HepG2 (cell line): ENCODE measurements around the gene CIART. TPM values are rescaled to one million over a fixed set of nuclear protein-coding genes. Genes with fewer than 3 reads are reported as not detected.

Source experiments
- CBX2 ChIP-seq, 2 experiments: fragments of 200-600 bp in 1 of 2; sonication (generic); formaldehyde crosslinking in 1 of 2; IDR thresholded peaks; 2 replicates each; pipeline versions ENCODE4 v1.7.0 to v1.8.1; 2018 to 2022; ENCODE audit warnings: low read depth in 2 of 2, low read length in 1 of 2, mild to moderate bottlenecking in 1 of 2, missing genetic modification reagents in 1 of 2
- EEA1 ChIP-seq: sonication (generic); formaldehyde crosslinking; IDR thresholded peaks from 2 replicates; pipeline ENCODE4 v1.5.1; 2020; ENCODE audit warnings: mild to moderate bottlenecking, missing genetic modification reagents, borderline replicate concordance
- EP300 ChIP-seq, 3 experiments: sonication (generic) in 1 of 3; formaldehyde crosslinking in 1 of 3; IDR thresholded peaks; 2 replicates each; pipeline versions ENCODE4 v1.5.1 to v1.6.1; 2011 to 2020; ENCODE audit warnings: low read depth in 2 of 3, low read length in 2 of 3, borderline replicate concordance in 1 of 3, improper control_type of control experiment in 1 of 3, mild to moderate bottlenecking in 1 of 3, missing genetic modification reagents in 1 of 3, moderate library complexity in 1 of 3
- GABPB1 ChIP-seq: IDR thresholded peaks from 2 replicates; pipeline ENCODE4 v1.6.1; 2016; ENCODE audit warnings: mild to moderate bottlenecking, missing genetic modification reagents, moderate library complexity, missing compliant biosample characterization
- KLF6 ChIP-seq: IDR thresholded peaks from 2 replicates; pipeline ENCODE4 v1.8.0; 2016; ENCODE audit warnings: missing biosample characterization, missing genetic modification reagents
- PRPF4 ChIP-seq: fragments of 200-400 bp; formaldehyde crosslinking; IDR thresholded peaks from 2 replicates; pipeline ENCODE4 v1.6.1; 2016; ENCODE audit warnings: low read length, low read depth; ENCODE audit not compliant: poor library complexity, severe bottlenecking
- SIN3B ChIP-seq: fragments of 150-350 bp; IDR thresholded peaks from 2 replicates; pipeline ENCODE4 v1.6.1; 2014; ENCODE audit warnings: low read length
- SIX4 ChIP-seq: sonication (generic); formaldehyde crosslinking; IDR thresholded peaks from 2 replicates; pipeline ENCODE4 v1.4.0; 2020; ENCODE audit warnings: missing genetic modification reagents
- ZBTB8A ChIP-seq: sonication (generic); formaldehyde crosslinking; IDR thresholded peaks from 2 replicates; pipeline ENCODE4 v1.4.0; 2020; ENCODE audit warnings: mild to moderate bottlenecking, low read depth, missing genetic modification reagents, borderline replicate concordance
- ZIK1 ChIP-seq: sonication (generic); formaldehyde crosslinking; IDR thresholded peaks from 2 replicates; pipeline ENCODE4 v1.5.0; 2020; ENCODE audit warnings: mild to moderate bottlenecking, low read depth, missing genetic modification reagents, borderline replicate concordance
- ZNF101 ChIP-seq: sonication (generic); formaldehyde crosslinking; IDR thresholded peaks from 2 replicates; pipeline ENCODE4 v1.4.0; 2020; ENCODE audit warnings: mild to moderate bottlenecking, low read depth, missing genetic modification reagents, borderline replicate concordance
- ZNF138 ChIP-seq: sonication (generic); formaldehyde crosslinking; IDR thresholded peaks from 2 replicates; pipeline ENCODE4 v1.5.0; 2020; ENCODE audit warnings: mild to moderate bottlenecking, low read depth, missing genetic modification reagents
- ZNF256 ChIP-seq: sonication (generic); formaldehyde crosslinking; conservative IDR thresholded peaks from 2 replicates; pipeline ENCODE4 v1.4.0; 2020; ENCODE audit warnings: missing genetic modification reagents
- ZSCAN12 ChIP-seq: sonication (generic); formaldehyde crosslinking; IDR thresholded peaks from 2 replicates; pipeline ENCODE4 v1.9.0; 2021; ENCODE audit warnings: mild to moderate bottlenecking, missing genetic modification reagents
- polyA plus RNA-seq, 8 experiments: library from polyadenylated mRNA; depleted of rRNA in 3 of 8; stranded (reverse) in 7 of 8; unstranded in 1 of 8; fragments of >200 nt; fragmentation: Illumina TruSeq in 4 of 8; extraction: Trizol in 4 of 8; gene quantifications; 2 replicates each; pipeline versions ENCODE4 v1.2.1 to v1.2.3, GENCODE V29; 2011 to 2016; ENCODE audit warnings: low read depth in 4 of 8, missing spikeins in 1 of 8, mixed read lengths in 1 of 8; ENCODE audit not compliant: insufficient read depth in 1 of 8
- total RNA-seq, 5 experiments: library from RNA; depleted of rRNA; stranded (reverse); fragments of >200 nt; fragmentation: Illumina TruSeq; extraction: Trizol; gene quantifications; 2 replicates each; pipeline ENCODE4 v1.2.3, GENCODE V29; 2016; ENCODE audit warnings: low read depth in 1 of 5
- TF ChIP-seq, protein P1 (sequence below): sonication (generic); formaldehyde crosslinking; IDR thresholded peaks from 2 replicates; pipeline ENCODE4 v1.8.1; 2023; ENCODE audit warnings: missing genetic modification reagents, mild to moderate bottlenecking, borderline replicate concordance
- TF ChIP-seq, protein P2 (sequence below): sonication (generic); formaldehyde crosslinking; IDR thresholded peaks from 2 replicates; pipeline ENCODE4 v1.4.0; 2020; ENCODE audit warnings: missing genetic modification reagents
- TF ChIP-seq, protein P3 (sequence below): sonication (generic); formaldehyde crosslinking; IDR thresholded peaks from 2 replicates; pipeline ENCODE4 v1.4.0; 2020; ENCODE audit warnings: mild to moderate bottlenecking, missing genetic modification reagents
- TF ChIP-seq, protein P4 (sequence below): sonication (generic); formaldehyde crosslinking; IDR thresholded peaks from 2 replicates; pipeline ENCODE4 v1.4.0; 2020; ENCODE audit warnings: missing genetic modification reagents, borderline replicate concordance

The CIART gene
- total and polyA plus RNA-seq, 2 of the 13 experiments (the other 11 are each of a cell fraction or from before 2014, with no cell fraction given) = 0.58 TPM; not detected in 1

DNA sequence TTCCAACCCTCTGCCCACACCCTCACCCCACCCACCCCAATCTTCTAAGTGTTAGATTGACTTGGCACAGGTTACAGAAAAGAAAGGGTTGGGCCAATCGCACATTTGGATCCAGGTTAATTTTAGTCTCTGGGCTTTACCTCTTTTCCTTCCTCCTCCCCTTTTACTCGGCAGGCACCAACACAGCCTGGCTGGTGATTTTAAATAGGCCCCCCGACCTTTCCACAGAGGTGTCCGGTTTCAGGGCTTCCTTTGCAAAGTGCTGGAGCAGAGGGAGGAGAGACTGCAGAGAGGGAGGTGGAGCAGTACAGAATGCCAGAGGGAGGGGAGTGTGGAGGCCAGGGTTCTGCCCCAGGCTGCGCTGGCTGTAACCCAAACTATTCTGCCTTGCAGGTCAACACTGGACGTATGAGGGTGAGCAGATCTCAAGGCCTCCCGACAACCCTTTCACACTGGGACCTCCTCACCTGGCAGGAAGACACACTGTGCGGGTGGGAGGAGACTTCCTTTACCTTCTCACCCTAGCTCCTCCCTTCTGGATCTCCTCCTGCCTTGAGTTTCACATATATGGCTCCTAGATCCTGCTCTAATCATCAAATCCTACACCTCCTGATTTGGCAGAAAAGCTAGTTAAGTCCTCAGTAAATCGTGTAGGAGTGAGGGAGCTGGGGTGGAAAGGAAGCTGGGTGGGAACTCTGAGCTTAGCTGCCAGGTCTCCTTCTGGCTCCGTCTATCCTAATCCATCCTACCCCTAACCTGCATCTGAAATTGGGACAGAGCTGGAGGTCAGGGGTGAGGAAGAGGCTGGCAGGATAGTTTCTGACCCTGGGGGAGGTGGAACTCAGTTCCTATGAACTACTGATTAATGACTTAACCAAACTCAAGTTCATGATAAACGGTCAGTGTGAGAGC, 22.3 kb upstream of the CIART start (continued):
- TF ChIP-seq ZSCAN12 (CRISPR knock-in tag) (no peak), CBX2 (IDR thresholded peaks at IDR 0.05; ENCODE audit: low read depth, low read length) (no peak), CBX2 (CRISPR knock-in tag; IDR thresholded peaks at IDR 0.05; ENCODE audit: low read depth) (no peak), ZNF101 (CRISPR knock-in tag) (no peak), SIN3B (no peak), KLF6 (CRISPR knock-in tag) (no peak), ZBTB8A (no peak), SIX4 (CRISPR knock-in tag) (peak; percentile 97), EEA1 (CRISPR knock-in tag) (no peak), ZIK1 (CRISPR knock-in tag) (no peak), EP300 (IDR thresholded peaks at IDR 0.05; ENCODE audit: low read depth in 2 of 2, low read length in 2 of 2) (peak in 1 of 2 experiments; percentile 26; a peak in 1 of 4 replicates), EP300 (CRISPR knock-in tag; IDR thresholded peaks at IDR 0.05; ENCODE audit: borderline replicate concordance) (no peak), ZNF138 (CRISPR knock-in tag) (no peak), PRPF4 (no peak), GABPB1 (no peak), ZNF256 (no peak)
- TF ChIP-seq, protein P1, sequence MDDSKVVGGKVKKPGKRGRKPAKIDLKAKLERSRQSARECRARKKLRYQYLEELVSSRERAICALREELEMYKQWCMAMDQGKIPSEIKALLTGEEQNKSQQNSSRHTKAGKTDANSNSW (CRISPR knock-in tag) = no peak
- TF ChIP-seq, protein P2, sequence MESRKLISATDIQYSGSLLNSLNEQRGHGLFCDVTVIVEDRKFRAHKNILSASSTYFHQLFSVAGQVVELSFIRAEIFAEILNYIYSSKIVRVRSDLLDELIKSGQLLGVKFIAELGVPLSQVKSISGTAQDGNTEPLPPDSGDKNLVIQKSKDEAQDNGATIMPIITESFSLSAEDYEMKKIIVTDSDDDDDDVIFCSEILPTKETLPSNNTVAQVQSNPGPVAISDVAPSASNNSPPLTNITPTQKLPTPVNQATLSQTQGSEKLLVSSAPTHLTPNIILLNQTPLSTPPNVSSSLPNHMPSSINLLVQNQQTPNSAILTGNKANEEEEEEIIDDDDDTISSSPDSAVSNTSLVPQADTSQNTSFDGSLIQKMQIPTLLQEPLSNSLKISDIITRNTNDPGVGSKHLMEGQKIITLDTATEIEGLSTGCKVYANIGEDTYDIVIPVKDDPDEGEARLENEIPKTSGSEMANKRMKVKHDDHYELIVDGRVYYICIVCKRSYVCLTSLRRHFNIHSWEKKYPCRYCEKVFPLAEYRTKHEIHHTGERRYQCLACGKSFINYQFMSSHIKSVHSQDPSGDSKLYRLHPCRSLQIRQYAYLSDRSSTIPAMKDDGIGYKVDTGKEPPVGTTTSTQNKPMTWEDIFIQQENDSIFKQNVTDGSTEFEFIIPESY (CRISPR knock-in tag) = no peak
- TF ChIP-seq, protein P3, sequence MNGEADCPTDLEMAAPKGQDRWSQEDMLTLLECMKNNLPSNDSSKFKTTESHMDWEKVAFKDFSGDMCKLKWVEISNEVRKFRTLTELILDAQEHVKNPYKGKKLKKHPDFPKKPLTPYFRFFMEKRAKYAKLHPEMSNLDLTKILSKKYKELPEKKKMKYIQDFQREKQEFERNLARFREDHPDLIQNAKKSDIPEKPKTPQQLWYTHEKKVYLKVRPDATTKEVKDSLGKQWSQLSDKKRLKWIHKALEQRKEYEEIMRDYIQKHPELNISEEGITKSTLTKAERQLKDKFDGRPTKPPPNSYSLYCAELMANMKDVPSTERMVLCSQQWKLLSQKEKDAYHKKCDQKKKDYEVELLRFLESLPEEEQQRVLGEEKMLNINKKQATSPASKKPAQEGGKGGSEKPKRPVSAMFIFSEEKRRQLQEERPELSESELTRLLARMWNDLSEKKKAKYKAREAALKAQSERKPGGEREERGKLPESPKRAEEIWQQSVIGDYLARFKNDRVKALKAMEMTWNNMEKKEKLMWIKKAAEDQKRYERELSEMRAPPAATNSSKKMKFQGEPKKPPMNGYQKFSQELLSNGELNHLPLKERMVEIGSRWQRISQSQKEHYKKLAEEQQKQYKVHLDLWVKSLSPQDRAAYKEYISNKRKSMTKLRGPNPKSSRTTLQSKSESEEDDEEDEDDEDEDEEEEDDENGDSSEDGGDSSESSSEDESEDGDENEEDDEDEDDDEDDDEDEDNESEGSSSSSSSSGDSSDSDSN (CRISPR knock-in tag) = 0 out of 2 replicates have a peak, but pooled peaks have one; percentile 30
- TF ChIP-seq, protein P4, sequence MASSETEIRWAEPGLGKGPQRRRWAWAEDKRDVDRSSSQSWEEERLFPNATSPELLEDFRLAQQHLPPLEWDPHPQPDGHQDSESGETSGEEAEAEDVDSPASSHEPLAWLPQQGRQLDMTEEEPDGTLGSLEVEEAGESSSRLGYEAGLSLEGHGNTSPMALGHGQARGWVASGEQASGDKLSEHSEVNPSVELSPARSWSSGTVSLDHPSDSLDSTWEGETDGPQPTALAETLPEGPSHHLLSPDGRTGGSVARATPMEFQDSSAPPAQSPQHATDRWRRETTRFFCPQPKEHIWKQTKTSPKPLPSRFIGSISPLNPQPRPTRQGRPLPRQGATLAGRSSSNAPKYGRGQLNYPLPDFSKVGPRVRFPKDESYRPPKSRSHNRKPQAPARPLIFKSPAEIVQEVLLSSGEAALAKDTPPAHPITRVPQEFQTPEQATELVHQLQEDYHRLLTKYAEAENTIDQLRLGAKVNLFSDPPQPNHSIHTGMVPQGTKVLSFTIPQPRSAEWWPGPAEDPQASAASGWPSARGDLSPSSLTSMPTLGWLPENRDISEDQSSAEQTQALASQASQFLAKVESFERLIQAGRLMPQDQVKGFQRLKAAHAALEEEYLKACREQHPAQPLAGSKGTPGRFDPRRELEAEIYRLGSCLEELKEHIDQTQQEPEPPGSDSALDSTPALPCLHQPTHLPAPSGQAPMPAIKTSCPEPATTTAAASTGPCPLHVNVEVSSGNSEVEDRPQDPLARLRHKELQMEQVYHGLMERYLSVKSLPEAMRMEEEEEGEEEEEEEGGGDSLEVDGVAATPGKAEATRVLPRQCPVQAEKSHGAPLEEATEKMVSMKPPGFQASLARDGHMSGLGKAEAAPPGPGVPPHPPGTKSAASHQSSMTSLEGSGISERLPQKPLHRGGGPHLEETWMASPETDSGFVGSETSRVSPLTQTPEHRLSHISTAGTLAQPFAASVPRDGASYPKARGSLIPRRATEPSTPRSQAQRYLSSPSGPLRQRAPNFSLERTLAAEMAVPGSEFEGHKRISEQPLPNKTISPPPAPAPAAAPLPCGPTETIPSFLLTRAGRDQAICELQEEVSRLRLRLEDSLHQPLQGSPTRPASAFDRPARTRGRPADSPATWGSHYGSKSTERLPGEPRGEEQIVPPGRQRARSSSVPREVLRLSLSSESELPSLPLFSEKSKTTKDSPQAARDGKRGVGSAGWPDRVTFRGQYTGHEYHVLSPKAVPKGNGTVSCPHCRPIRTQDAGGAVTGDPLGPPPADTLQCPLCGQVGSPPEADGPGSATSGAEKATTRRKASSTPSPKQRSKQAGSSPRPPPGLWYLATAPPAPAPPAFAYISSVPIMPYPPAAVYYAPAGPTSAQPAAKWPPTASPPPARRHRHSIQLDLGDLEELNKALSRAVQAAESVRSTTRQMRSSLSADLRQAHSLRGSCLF (CRISPR knock-in tag) = no peak
